Ascending aorta (tissue), 2 donors: ENCODE measurements around the gene GRM8. TPM values are rescaled to one million over a fixed set of nuclear protein-coding genes. Genes with fewer than 3 reads are reported as not detected.

Experiments
- DNase-seq, 2 donors: peaks; one replicate each; pipeline ENCODE4 v3.0.0-alpha.2; 2019; ENCODE audit warnings: low spot score in 2 of 2
- H3K27ac ChIP-seq, 2 donors: fragments of 200-600 bp; sonication (generic); one replicate each; pipeline ENCODE4 v1.5.1; 2016 to 2017; ENCODE audit warnings: mild to moderate bottlenecking in 1 of 2
- H3K27me3 ChIP-seq: fragments of 200-600 bp; sonication (generic); one replicate; pipeline ENCODE4 v1.5.1; 2017
- H3K36me3 ChIP-seq, 2 donors: fragments of 200-600 bp; sonication (generic); one replicate each; pipeline ENCODE4 v1.5.1; 2016
- H3K4me1 ChIP-seq, 2 donors: fragments of 200-600 bp; sonication (generic); one replicate each; pipeline ENCODE4 v1.5.1; 2016 to 2017; ENCODE audit warnings: mild to moderate bottlenecking in 1 of 2
- H3K4me3 ChIP-seq, 2 donors: fragments of 200-600 bp; sonication (generic); one replicate each; pipeline ENCODE4 v1.5.1; 2016 to 2017; ENCODE audit warnings: mild to moderate bottlenecking in 1 of 2
- H3K9me3 ChIP-seq, 2 donors: fragments of 200-600 bp; sonication (generic); one replicate each; pipeline ENCODE4 v1.5.1; 2016
- intact Hi-C: fragments of 100-400 bp; cut with DNase I; formaldehyde crosslinking; loops from one replicate; pipeline ENCODE4 v1.15.1; 2023
- total RNA-seq: library from RNA; depleted of rRNA; stranded (reverse); fragments of >200 nt; gene quantifications from one replicate; pipeline ENCODE4 v1.1.0, GENCODE V29; 2016
- TF ChIP-seq, protein P1 (sequence below), 3 experiments: fragments of 200-600 bp in 2 of 3; fragments of 450-650 bp in 1 of 3; sonication (generic) in 2 of 3; IDR thresholded peaks; one replicate each; pipeline ENCODE4 v1.5.1; 2016 to 2019; ENCODE audit warnings: antibody characterized with exemption in 3 of 3, mild to moderate bottlenecking in 1 of 3, moderate library complexity in 1 of 3

Gene GRM8
- total RNA-seq, 1 donor from 2014 or later, result not detected

DNA sequence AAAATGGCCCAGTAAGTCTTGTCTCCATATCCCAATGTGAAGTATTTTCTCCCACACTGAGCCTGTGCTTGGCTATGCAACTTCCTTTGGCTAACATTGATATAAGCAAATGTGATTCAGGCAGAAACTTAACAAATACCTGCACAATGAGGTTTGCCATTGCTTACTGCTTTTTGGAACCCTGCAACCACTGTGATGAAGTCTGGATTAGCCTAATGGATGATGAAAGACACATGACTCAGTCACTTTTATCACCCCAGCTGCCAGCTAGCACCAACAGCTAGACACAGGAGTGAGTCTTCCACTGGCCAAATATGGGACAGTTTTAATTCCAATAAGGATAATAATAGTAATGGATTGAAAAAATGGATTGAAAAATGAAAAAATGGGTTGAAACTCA lies 854.5 kb downstream of the GRM8 start:
- intact Hi-C loops, result no loop called here

DNA sequence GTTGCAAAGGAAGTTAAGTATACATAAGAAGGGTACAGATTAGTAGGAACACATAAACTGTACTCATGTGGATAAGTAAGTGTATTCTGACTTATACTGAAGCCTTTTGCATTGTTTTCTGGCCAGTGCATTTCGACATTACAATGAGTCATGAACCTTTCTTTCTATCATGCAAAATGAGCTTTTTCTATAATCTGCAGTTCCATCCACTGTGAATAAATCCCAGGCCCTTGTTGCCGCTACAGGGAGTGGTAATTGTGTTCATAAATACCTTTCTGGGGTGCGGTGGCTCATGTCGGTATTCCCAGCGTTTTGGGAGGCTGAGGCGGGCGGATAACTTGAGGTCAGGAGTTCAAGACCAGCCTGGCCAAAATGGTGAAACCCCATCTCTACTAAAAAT lies 858.3 kb downstream of the GRM8 start:
- no peak for DNase-seq
- H3K4me1 ChIP-seq, result no peaks in the 10 kb centered on the region
- intact Hi-C loops, result no loop called here
- H3K4me3 ChIP-seq, result no peak overlapping the region
- no peak overlapping the region for H3K27ac ChIP-seq
- TF ChIP-seq, protein P1, sequence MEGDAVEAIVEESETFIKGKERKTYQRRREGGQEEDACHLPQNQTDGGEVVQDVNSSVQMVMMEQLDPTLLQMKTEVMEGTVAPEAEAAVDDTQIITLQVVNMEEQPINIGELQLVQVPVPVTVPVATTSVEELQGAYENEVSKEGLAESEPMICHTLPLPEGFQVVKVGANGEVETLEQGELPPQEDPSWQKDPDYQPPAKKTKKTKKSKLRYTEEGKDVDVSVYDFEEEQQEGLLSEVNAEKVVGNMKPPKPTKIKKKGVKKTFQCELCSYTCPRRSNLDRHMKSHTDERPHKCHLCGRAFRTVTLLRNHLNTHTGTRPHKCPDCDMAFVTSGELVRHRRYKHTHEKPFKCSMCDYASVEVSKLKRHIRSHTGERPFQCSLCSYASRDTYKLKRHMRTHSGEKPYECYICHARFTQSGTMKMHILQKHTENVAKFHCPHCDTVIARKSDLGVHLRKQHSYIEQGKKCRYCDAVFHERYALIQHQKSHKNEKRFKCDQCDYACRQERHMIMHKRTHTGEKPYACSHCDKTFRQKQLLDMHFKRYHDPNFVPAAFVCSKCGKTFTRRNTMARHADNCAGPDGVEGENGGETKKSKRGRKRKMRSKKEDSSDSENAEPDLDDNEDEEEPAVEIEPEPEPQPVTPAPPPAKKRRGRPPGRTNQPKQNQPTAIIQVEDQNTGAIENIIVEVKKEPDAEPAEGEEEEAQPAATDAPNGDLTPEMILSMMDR (IDR thresholded peaks at IDR 0.05), result no peak
- no peaks in the 10 kb centered on the region for H3K27me3 ChIP-seq
- no peaks in the 10 kb centered on the region for H3K36me3 ChIP-seq
- no peaks in the 10 kb centered on the region for H3K9me3 ChIP-seq

More for the DNA sequence above, 854.5 kb downstream of the GRM8 start:
- Histone ChIP-seq H3K36me3 (no peaks in the 10 kb centered on the region), H3K4me3 (no peak overlapping the region), H3K9me3 (no peaks in the 10 kb centered on the region), H3K27me3 (no peaks in the 10 kb centered on the region), H3K27ac (no peak overlapping the region), H3K4me1 (no peaks in the 10 kb centered on the region)
- DNase-seq, result no peak
- TF ChIP-seq, protein P1 (IDR thresholded peaks at IDR 0.05), result no peak

Other genes with a start within 250 kb of the GRM8 start
- gene ZNF800, start 139.8 kb upstream of the GRM8 start, total RNA-seq, result 36.9 TPM